ENCODE results near the gene LRRC23. TPM values are rescaled to one million over a fixed set of nuclear protein-coding genes. Genes with fewer than 3 reads are reported as not detected.
"Not testable (repeated sequence)": the region's sequence is repeated elsewhere in the genome, so short reads cannot be mapped to it uniquely, and the experiment has no call there.

LRRC23 gene, protein sequence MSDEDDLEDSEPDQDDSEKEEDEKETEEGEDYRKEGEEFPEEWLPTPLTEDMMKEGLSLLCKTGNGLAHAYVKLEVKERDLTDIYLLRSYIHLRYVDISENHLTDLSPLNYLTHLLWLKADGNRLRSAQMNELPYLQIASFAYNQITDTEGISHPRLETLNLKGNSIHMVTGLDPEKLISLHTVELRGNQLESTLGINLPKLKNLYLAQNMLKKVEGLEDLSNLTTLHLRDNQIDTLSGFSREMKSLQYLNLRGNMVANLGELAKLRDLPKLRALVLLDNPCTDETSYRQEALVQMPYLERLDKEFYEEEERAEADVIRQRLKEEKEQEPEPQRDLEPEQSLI
- total RNA-seq, result 13.5 TPM

DNA sequence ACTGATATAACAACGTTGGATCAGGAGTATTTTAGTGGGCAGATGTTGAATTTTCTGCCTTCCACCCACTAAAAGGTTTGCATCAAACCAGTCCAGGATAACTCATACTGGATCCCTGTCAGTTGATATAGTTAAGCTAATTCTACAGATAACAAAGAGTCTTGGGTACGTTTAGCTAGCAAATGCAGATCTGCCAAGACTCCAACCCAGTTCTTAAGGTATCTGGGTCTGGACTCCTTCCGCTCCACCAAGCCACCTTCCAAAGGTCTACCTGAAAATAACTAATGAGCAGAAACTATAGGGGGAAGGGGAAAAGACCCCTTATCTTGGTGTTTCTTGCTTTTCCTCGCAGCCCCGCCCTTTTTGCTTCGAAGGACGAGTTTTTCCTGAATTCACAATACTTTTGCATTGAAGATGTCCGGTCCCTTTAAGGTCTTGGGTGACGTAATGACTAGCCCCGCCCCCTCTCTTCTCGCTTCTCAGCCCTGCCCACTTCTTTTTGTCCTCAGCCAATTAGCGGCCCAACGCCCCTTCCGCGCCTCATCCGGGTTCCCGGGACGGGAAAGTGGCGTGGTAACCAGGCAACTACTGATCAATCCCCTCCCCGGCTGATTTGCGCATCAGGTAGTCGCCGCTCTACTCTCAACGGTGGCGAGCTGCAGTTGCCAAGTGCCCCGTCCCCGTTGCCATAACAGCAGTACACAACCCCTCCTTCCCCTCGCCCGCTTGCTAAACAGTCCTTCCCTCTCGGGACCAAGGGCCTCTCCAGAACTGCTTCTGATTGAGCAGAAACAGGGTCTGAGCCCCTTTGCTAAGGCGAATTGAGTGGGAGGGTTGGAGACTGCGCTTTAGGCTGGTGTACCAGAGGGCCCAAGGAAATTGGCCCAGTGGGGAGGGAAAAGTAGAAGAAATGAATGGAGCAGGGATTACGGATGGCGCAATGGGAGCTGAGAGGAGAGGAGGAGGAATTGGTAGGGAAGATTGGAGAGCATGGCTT, at the start of gene LRRC23:
TSS of gene LRRC23 (plus strand) at position 543 of the 997 bp plus-strand sequence. CDS start 812 bp downstream, outside the sequence.
- DNase-seq (ENCODE audit: low spot score), result peak; percentile 98

DNA sequence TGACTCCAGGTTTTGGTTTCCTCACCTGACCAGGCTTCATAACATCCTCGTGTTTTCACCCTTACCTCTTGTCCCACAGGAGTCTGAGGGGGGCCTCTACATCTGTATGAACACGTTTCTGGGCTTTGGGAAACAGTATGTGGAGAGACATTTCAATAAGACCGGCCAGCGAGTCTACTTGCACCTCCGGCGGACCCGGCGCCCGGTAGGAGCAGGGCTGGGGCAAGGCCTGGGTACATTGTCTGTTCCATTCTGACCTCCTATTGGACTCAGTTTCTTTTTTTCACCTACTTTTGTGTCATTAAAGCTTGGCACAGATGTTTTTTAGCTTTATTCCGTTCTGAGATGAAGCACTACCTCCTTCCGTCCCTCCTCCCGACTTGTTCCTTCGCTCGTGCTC, 49.3 kb upstream of the LRRC23 start:
- DNase-seq (ENCODE audit: low spot score), result no peak

DNA sequence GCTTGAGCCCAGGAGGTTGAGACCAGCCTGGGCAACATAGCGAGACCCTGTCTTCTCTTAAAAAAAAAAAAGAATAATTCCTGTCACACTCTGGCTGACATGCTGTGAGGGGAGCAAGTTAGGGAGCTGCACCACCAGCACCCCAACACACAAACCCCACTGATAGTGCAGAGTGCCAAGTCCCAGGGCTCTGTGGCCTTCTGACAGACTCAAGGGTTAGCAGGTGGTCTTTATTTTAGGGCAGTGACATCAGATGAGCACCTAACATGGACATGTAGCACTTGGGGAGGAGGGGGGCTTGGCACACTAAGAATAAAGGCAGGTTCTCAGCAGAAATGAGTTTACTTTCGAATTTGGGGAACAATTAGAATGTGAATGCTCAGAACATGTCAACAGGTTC, 45.8 kb upstream of the LRRC23 start:
- no peak for DNase-seq (ENCODE audit: low spot score)

DNA sequence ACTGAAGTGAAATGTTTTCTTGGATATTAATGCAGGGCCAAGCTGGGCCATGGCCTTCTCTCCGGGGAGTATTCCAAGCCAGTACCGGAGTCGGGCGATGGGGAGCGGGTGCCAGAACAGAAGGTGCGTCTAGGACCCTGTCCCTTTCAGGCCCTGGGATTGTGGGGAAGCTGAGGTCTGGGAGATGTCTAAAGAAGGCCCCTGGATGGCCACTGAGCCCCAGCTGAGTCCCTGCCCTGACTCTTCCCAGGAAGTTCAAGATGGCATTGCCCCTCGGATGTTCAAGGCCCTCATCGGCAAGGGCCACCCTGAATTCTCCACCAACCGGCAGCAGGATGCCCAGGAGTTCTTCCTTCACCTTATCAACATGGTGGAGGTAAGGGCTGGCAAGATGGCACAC, 44.5 kb upstream of the LRRC23 start:
- DNase-seq (ENCODE audit: low spot score), result no peak

DNA sequence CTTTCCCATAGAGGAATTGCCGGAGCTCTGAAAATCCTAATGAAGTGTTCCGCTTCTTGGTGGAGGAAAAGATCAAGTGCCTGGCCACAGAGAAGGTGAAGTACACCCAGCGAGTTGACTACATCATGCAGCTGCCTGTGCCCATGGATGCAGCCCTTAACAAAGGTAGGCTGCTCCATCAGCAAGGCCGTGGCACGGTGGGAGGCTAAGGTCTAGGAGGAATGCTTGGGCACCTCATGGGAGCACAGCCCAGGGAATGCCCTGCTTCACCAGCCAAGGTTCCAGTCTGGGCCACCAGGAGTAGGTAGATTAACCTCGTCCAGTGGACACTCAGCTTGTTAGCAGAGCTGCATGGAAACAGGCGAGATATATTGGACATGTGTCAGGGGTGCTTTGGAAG, 43.7 kb upstream of the LRRC23 start:
- DNase-seq (ENCODE audit: low spot score), result no peak

DNA sequence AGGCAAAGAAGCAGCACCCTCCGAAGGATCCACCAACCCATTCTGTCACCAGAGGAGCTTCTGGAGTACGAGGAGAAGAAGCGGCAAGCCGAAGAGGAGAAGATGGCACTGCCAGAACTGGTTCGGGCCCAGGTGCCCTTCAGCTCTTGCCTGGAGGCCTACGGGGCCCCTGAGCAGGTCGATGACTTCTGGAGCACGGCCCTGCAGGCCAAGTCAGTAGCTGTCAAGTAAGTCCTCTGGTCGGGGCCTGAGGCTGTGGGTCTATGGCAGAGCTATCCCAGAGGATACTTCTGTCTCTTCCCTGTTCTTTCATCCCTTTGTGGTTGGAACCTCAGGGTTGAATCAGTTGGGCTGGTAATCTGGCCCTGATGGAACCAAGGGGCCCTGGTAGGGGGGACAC, 43.2 kb upstream of the LRRC23 start:
- DNase-seq (ENCODE audit: low spot score), result no peak

DNA sequence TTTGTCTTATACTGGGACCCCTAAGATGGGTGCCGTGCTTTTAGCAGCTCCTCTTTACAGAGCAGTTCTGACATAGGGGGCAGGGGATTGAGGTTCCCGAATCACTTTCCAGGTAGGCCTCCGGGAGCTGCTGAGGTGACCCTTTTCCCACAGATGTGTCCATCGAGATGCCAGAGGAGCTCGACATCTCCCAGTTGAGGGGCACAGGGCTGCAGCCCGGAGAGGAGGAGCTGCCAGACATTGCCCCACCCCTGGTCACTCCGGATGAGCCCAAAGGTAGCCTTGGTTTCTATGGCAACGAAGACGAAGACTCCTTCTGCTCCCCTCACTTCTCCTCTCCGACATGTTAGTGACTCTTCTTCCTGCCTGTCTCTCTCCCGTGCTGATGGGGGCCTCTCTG, 41.6 kb upstream of the LRRC23 start:
- no peak for DNase-seq (ENCODE audit: low spot score)

DNA sequence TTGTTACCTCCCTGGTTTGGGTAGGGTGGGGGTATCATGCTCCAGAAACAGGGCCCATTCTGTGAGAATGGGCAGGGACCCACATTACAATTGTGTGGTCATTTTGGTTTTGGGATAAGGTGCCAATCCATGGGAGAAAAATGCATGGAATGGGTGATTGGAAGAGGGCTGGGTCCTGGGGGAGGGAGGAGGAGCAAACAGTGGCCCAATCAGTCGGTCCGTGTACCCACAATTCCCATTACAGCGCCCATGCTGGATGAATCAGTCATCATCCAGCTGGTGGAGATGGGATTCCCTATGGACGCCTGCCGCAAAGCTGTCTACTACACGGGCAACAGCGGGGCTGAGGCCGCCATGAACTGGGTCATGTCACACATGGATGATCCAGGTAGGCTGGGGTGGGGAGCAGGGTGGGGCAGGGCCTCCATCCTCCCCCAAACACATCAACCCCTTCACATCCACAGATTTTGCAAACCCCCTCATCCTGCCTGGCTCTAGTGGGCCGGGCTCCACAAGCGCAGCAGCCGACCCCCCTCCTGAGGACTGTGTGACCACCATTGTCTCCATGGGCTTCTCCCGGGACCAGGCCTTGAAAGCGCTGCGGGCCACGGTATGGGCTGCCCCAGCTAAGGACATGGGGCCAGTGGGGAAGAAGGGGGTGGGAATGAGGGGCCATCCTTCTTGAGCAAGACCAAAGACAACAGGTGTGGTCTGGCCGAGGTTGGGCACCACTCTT, 40.9 kb upstream of the LRRC23 start:
- no peak for DNase-seq (ENCODE audit: low spot score)

DNA sequence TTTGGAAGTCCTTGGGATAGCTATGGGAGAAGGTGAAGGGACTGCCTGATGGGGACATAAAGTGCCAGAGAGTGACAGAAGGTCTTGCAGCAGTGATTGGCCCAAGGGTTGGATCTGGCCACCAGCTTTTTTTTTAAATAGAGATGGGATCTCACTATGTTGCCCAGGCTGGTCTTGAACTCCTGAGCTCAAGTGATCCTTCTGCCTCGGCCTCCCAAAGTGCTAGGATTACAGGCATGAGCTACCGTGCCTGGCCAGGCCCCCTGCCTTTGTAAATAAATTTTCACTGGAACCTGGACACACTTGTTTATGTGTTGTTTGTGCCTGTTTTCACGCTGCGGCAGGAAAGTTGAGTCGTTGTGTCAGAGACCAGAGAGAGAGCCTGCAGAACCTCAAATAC, 39.3 kb upstream of the LRRC23 start:
- DNase-seq (ENCODE audit: low spot score), result not testable (repeated sequence)

DNA sequence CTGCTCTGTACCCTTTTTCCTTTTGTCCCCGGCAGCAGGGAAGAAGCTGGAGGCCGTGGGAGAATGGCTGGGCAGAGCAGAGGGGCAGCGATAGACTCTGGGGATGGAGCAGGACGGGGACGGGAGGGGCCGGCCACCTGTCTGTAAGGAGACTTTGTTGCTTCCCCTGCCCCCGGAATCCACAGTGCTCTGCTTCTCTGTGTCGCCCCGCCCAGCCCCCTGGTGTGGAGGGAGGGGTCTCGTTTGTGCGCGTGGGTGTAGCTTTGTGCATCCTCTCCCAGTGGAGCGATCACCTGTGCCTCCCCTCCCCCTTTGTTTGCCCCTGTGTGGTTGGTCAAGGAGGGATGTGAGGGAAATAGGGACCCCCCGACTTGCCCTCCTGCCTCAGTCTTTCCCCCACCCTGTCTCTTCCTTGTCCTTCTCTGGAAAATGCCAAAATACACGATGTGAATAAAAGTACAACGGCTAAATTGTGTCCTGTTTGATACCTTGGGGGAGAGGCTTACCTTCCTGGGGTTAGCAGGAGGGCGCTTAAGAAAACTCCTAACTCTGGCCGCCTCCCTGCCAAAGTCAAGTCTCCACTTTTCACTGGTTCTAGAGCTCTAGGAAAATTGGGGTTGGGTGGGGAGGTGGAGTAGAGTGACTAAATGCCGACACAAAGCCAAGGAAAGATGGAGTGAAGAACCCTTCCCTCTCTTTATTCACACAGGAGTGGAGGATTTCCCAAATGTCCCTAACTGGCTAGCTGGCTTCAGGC, 38.3 kb upstream of the LRRC23 start:
- DNase-seq (ENCODE audit: low spot score), result no peak

DNA sequence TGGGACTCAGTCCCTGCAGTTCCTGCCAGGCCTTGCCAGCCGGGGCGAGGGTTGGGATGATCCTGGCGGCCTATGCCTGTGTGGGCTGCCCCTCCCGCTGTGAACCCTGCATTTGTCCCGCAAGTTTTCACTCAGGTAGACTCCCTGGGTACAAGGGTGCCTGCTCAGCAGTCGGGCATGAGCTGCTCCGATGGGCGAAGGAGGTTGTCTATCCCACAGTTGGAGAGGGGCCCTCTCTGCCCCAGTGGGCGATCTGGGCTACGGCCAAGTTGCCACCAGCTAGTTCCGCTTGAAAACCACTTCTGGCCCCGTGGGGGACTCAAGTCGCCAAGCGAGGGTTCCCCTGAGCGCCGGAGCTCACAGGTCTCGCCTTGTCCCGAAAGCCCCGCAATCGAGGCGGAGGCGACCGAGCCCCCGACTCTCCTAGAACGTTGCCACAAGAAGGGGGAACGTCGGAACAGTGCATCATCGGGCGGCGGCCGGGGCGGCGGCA, 37.7 kb upstream of the LRRC23 start:
- DNase-seq (ENCODE audit: low spot score), result peak; percentile 62

DNA sequence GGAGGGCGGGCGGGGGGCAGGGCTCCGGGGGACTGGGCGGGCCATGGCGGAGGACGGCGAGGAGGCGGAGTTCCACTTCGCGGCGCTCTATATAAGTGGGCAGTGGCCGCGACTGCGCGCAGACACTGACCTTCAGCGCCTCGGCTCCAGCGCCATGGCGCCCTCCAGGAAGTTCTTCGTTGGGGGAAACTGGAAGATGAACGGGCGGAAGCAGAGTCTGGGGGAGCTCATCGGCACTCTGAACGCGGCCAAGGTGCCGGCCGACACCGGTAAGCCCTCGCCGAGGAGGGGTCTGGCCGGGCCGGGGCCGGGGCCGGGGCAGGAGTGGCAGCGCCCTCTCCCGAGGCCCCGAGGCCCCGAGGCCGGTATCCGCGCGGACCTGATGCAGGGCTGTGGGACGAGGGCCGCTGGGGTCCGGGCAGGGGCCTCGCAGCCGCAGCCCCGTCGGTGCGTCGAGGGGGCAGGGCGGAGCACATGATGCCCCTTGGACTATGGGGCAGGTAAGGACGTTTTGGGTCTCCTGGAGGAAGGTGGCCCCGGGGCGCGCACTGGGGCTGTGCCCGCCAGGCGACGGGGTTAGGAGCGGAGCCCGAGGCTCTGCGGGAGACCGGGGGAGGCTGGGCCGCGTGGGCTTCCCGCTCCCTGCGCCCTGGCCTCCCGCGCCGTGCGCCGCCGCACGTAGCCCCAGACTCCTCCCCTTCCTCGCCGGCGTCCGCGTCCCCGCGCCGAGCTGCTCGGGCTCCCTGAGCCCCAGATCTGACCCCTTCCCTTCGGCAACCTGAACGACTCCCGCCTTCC, 37.0 kb upstream of the LRRC23 start, which contains the start of gene TPI1:
TSS of gene TPI1 (plus strand) at position 119 of the 798 bp plus-strand sequence. CDS start at position 155, 36 bp downstream.
- DNase-seq (ENCODE audit: low spot score), result peak; percentile 92

DNA sequence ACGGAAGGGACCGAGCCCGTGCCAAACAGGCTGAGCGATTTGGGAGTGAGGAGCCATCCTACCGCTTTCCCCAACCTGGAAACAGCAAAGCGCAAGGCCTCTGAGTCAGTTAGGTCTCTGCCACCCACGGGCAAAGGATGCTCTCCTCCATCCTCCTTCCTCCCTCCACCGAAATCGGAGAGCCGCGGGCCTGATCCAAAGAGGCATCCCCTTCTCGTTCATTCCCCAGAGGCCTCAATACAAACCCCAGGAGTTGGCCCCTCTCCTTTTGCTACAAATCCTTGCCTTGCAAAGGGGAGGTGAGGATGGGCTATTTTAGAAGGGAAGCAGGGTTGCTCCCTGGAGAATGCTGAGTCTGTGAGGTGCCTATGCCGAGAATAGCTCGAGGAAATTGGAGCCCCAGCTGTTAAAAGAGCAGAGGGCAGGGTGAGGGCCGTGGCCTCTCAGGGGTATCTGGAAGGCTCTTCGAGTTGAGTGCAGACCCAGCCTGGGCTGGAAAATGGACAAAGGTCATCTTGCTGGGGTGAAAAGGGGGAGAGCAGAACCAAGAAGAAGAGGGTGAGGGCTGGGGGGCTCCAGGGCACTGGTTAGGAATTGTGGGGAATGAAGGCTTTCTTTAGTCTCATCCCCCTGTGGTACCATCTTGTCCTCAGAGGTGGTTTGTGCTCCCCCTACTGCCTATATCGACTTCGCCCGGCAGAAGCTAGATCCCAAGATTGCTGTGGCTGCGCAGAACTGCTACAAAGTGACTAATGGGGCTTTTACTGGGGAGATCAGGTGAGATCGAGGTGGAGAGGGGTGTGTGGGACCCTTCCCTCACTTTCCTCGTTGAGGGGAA, 36.2 kb upstream of the LRRC23 start:
- no peak for DNase-seq (ENCODE audit: low spot score)

DNA sequence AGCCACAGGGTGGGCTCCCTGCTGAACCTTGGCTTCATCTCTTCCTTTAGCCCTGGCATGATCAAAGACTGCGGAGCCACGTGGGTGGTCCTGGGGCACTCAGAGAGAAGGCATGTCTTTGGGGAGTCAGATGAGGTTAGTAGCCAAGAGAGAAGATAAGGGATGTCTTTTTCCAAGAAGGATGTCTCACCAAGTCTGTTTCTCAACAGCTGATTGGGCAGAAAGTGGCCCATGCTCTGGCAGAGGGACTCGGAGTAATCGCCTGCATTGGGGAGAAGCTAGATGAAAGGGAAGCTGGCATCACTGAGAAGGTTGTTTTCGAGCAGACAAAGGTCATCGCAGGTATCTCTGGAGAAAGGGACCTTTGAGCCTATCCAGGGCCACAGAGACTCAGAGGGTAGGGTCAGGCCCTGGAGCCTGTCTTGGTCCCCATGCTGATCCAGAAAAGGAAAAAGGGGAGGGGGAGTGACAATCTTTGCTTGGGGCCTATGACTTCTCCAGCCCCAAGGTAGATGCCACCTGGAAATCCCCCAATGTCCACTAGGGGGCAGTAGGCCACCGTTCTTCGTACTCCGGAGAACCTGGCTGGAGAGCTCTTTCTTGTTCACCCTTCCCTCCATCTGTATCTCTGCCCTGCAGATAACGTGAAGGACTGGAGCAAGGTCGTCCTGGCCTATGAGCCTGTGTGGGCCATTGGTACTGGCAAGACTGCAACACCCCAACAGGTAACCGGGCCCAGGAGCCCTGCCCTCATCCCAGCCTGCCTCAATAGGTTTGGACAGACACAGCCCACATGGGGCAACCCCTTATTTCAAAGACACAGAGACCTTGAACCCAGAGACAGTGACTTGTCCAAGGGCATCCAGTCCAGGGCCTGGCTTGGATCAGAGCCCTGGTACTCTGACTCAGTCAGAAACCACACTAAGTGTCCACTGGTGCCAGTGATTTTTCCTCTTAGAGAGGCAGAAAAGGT, 35.3 kb upstream of the LRRC23 start:
- peak; percentile 88 for DNase-seq (ENCODE audit: low spot score)

DNA sequence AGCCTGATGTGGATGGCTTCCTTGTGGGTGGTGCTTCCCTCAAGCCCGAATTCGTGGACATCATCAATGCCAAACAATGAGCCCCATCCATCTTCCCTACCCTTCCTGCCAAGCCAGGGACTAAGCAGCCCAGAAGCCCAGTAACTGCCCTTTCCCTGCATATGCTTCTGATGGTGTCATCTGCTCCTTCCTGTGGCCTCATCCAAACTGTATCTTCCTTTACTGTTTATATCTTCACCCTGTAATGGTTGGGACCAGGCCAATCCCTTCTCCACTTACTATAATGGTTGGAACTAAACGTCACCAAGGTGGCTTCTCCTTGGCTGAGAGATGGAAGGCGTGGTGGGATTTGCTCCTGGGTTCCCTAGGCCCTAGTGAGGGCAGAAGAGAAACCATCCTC, 34.3 kb upstream of the LRRC23 start:
- not testable (repeated sequence) for DNase-seq (ENCODE audit: low spot score)

DNA sequence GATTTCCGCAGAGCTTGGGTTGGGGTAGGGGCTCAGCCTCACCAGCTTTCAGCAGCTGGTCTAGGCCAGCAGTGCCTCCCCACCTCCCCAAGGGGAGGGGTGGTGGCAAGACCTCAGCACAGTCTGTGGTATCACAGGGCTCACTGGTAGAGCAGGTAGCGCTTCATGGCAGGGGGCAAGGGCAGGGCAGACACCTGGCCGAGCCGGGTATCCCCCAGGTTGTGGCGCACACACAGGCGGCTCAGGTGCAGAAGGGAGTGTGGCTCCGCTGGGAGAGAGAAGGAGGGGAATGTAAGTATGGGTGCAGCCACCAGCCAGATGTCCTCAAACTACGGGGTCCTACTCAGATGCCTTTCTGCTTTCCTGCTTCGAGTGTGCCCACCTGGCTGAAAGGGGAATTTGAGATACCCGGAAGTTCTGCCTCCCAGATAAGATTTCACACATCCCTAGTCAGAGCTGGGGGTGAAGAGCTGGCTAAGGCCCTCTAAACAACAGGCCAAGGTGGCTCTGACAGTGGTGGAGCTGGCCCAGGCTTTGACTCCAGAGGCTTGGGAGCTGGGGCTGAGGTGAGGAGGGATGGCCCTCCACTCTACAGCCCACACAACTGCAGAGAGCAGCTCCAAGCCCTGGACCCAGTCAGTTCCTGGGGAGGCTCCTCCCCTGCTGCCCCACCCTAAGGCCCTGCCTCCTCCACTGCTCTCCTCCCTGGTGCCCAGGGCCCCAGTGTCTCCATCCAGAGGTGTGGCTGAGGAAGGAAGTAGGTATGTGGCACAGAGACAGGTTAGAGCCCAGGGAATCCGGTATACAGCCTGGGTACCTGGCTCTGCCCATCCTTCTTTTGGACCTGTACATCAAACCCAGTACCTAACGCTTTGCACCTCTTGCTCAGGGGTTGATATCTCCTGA, 33.3 kb upstream of the LRRC23 start:
- DNase-seq (ENCODE audit: low spot score), result no peak
